Cardiac fibroblast (primary cell): ENCODE results near the gene DCXR.

Source experiments
- DNase-seq, 2 donors: peaks; one replicate each; pipeline versions ENCODE4 v3.0.0 to v3.0.0-alpha.2; 2010; ENCODE audit warnings: low read depth in 2 of 2
- H3K4me3 ChIP-seq, 2 donors: replicated peaks in 1 of 2; 1 replicate in 1 of 2; 2 replicates in 1 of 2; pipeline ENCODE4 v1.5.1; 2011; ENCODE audit warnings: low read depth in 2 of 2, low read length in 2 of 2, mild to moderate bottlenecking in 2 of 2, moderate library complexity in 1 of 2
- TF ChIP-seq, protein P1 (sequence below): IDR thresholded peaks from one replicate; pipeline ENCODE4 v1.5.1; 2011; ENCODE audit warnings: low read depth, mild to moderate bottlenecking, low read length, inconsistent platforms

The DCXR gene

GRCh38 chr17:82054351-82055022 is 17.0 kb upstream of the DCXR start:
- no peak overlapping the region for H3K4me3 ChIP-seq
- no peak for DNase-seq
- TF ChIP-seq, protein P1, sequence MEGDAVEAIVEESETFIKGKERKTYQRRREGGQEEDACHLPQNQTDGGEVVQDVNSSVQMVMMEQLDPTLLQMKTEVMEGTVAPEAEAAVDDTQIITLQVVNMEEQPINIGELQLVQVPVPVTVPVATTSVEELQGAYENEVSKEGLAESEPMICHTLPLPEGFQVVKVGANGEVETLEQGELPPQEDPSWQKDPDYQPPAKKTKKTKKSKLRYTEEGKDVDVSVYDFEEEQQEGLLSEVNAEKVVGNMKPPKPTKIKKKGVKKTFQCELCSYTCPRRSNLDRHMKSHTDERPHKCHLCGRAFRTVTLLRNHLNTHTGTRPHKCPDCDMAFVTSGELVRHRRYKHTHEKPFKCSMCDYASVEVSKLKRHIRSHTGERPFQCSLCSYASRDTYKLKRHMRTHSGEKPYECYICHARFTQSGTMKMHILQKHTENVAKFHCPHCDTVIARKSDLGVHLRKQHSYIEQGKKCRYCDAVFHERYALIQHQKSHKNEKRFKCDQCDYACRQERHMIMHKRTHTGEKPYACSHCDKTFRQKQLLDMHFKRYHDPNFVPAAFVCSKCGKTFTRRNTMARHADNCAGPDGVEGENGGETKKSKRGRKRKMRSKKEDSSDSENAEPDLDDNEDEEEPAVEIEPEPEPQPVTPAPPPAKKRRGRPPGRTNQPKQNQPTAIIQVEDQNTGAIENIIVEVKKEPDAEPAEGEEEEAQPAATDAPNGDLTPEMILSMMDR = no peak

- H3K4me3 ChIP-seq = no peak overlapping the region
- DNase-seq = no peak
- TF ChIP-seq, protein P1 = no peak
Measured at GRCh38 chr17:82053556-82054263, 16.2 kb upstream of the DCXR start.

GRCh38 chr17:82053130-82053529 is 15.6 kb upstream of the DCXR start:
- TF ChIP-seq, protein P1 = no peak
- peak overlapping the region; percentile 80 to 84 for H3K4me3 ChIP-seq
- DNase-seq = no peak

- no peak for DNase-seq
- TF ChIP-seq, protein P1 = no peak
- H3K4me3 ChIP-seq = peak overlapping the region; percentile 80 to 84
Measured at GRCh38 chr17:82052638-82053059, 15.2 kb upstream of the DCXR start.

- TF ChIP-seq, protein P1 = no peak
- H3K4me3 ChIP-seq = peak within 1 kb of the TSS; percentile 80 to 84
- DNase-seq = peak; percentile 41 to 63
Measured at GRCh38 chr17:82051776-82052637, 14.5 kb upstream of the DCXR start, which contains the start of the genes GPS1 and RFNG. Gene GPS1, plus strand, starts transcription at chr17:82051898. Its CDS starts 34 bp downstream, at chr17:82051932. Gene RFNG, minus strand, starts transcription at chr17:82051811. Its CDS starts 45 bp downstream, at chr17:82051766.
